LNCaP clone FGC (cell line): Measurements from ENCODE around the gene CXCR3.

Source experiments
- DNase-seq: peaks from one replicate; pipeline ENCODE4 v3.0.0-alpha.2; 2011; ENCODE audit warnings: low read depth
- H3K4me3 ChIP-seq: 2 replicates; pipeline ENCODE4 v1.5.1; 2011; ENCODE audit warnings: mild to moderate bottlenecking, low read depth, low read length, control low read depth
- CTCF ChIP-seq: IDR thresholded peaks from 2 replicates; pipeline ENCODE4 v1.5.1; 2012; ENCODE audit warnings: mild to moderate bottlenecking; ENCODE audit not compliant: control insufficient read depth, insufficient read depth; ENCODE audit errors: extremely low read depth

Gene CXCR3

DNA sequence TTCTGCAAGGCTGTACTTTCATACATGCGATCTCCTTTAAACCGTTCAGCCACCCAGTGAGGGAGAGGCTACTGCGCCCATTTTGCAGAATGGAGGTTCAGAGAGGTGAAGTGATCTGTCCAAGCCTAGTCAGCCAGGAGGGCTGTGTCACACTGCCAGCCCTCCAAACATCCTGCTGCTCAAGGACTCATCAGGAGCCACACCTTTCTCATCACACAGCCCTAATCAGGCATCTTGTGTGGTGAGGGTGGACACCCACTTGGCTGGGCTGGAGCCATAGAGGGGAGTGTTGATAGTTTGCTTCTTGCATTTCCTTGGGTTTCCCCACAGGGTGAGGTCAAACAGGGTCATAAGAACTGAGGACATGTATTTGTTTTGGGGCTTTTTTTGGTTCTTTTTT is 5.4 kb upstream of the CXCR3 start:
- H3K4me3 ChIP-seq, result no peak overlapping the region
- no peak for DNase-seq
- TF ChIP-seq CTCF, result no peak

DNA sequence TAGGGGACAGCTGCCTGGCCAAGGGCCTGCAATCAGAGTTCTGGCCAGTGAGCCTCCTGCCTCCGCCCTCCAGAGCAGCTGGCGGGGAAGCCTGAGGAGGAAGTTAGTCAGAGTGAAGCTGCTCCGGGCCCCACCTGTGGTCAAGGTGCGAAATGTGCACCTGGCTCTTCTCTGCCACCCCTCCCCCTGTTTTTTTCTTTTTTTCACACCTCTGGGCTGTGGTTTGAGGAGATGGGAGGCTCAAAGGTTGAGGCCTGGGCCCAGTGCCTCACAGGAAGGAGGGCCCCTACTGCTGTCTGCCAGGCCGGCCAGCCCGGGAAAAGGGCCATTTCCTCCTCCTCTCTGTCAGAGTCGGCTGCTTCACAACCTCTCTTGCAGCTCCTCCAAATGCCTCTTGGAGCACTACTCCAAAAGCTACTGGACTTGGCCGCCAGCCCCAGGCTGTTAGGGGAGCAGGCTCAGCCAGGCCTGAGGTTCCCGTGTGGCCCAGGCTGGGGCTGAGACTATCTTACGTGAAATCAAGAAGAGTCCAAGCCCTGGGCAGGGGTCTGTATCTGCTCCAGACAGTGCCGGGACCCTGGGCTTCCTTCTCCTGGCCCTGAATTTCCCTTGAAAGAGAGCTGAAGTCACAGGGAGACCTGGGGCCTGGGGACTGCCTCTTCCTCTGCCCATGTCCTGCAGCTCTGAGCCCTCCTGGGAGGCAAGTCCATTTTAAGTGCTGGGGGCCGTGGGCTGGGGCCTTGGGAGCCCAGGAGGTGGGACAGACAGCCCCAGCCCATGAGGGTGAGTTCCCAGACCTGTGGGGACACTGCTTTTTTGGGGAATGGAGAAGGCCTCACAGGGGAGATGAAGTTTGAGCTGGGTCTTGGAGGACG is 4.5 kb upstream of the CXCR3 start:
- peak; percentile 12; the same call in 1 of the 2 replicates for TF ChIP-seq CTCF
- DNase-seq, result peak; percentile 69
- no peak overlapping the region for H3K4me3 ChIP-seq

- no peak overlapping the region for H3K4me3 ChIP-seq
- DNase-seq, result no peak
- TF ChIP-seq CTCF, result no peak
Observed at GRCh38 chrX:71622032-71622575, 3.8 kb upstream of the CXCR3 start.

- no peak for TF ChIP-seq CTCF
- no peak for DNase-seq
- H3K4me3 ChIP-seq, result no peak overlapping the region
Observed at GRCh38 chrX:71621603-71622002, 3.3 kb upstream of the CXCR3 start.

DNA sequence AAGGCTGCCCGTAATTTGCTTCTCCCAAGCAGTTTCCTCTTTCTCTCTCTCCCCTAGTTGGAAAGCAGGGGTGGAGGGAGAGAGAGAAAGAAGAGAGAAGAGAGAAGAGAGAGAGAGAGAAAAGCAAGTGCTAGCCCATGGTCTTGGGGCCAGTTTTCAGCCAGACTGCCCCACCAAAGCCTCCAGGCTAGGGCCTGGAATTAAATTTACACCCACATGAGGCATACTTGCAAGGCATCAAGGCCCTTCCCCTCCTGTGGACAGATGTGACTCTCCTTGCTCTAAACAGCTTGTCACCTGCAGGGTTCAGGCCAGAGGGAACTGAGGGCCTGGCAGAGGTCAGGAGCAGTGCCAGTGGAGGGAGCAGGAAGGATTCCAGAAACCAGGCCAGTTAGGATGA is 1.7 kb upstream of the CXCR3 start:
- DNase-seq, result no peak
- no peak overlapping the region for H3K4me3 ChIP-seq
- no peak for TF ChIP-seq CTCF

- no peak for TF ChIP-seq CTCF
- DNase-seq, result no peak
Observed at GRCh38 chrX:71619193-71619592, 882 bp upstream of the CXCR3 start.

GRCh38 chrX:71618787-71619186 is 476 bp upstream of the CXCR3 start:
- TF ChIP-seq CTCF, result no peak
- no peak for DNase-seq
- no peak overlapping the region for H3K4me3 ChIP-seq

More at GRCh38 chrX:71619193-71619592, 882 bp upstream of the CXCR3 start:
- H3K4me3 ChIP-seq, result no peak overlapping the region
